GM23338 (cell line): ENCODE data around the gene FUBP1. TPM values are rescaled to one million over a fixed set of nuclear protein-coding genes. Genes with fewer than 3 reads are reported as not detected.

Experiments
- ATAC-seq: fragments of 200-7000 bp; cut with Tn5 transposase; 3 replicates; pipeline ENCODE4 v1.9.1; 2020
- DNase-seq: peaks from one replicate; pipeline ENCODE4 v3.0.0-alpha.2; 2015; ENCODE audit warnings: low spot score
- H2AFZ ChIP-seq: fragments of 200-600 bp; sonication (generic); 2 replicates; pipeline ENCODE4 v1.8.0; 2016; ENCODE audit warnings: antibody characterized with exemption, mild to moderate bottlenecking, moderate library complexity
- H3F3A ChIP-seq: fragments of 200-600 bp; sonication (generic); replicated peaks from 2 replicates; pipeline ENCODE4 v1.8.0; 2017; ENCODE audit warnings: antibody characterized with exemption, mixed run types, low read depth
- H3K27ac ChIP-seq: fragments of 200-600 bp; sonication (generic); 2 replicates; pipeline ENCODE4 v1.6.1; 2016; ENCODE audit warnings: low read depth
- H3K27me3 ChIP-seq: fragments of 200-600 bp; sonication (generic); 2 replicates; pipeline ENCODE4 v1.8.0; 2016; ENCODE audit warnings: mild to moderate bottlenecking, mixed run types, moderate library complexity; ENCODE audit not compliant: insufficient read depth
- H3K36me3 ChIP-seq: fragments of 200-600 bp; sonication (generic); 2 replicates; pipeline ENCODE4 v1.8.0; 2016; ENCODE audit warnings: mild to moderate bottlenecking; ENCODE audit not compliant: insufficient read depth
- H3K4me1 ChIP-seq: fragments of 200-600 bp; sonication (generic); 2 replicates; pipeline ENCODE4 v1.8.0; 2016; ENCODE audit warnings: mild to moderate bottlenecking, moderate library complexity; ENCODE audit not compliant: insufficient read depth
- H3K4me2 ChIP-seq: fragments of 200-600 bp; sonication (generic); 2 replicates; pipeline ENCODE4 v1.7.1; 2017; ENCODE audit warnings: mixed run types
- H3K4me3 ChIP-seq: fragments of 200-600 bp; sonication (generic); 2 replicates; pipeline ENCODE4 v1.6.1; 2016; ENCODE audit warnings: mixed run types
- H3K79me2 ChIP-seq: fragments of 200-600 bp; sonication (generic); replicated peaks from 2 replicates; pipeline ENCODE4 v1.8.0; 2017; ENCODE audit warnings: mild to moderate bottlenecking; ENCODE audit not compliant: insufficient read depth
- H3K9me2 ChIP-seq: fragments of 200-600 bp; sonication (generic); 2 replicates; pipeline ENCODE4 v1.8.0; 2017; ENCODE audit not compliant: insufficient read depth
- H4K20me1 ChIP-seq: fragments of 200-600 bp; sonication (generic); replicated peaks from 2 replicates; pipeline ENCODE4 v1.8.0; 2017; ENCODE audit warnings: mild to moderate bottlenecking; ENCODE audit not compliant: insufficient read depth
- H3K27ac Mint-ChIP-seq: 2 replicates; pipeline ENCODE4 v1.8.0; 2020; ENCODE audit warnings: inconsistent platforms, mild to moderate bottlenecking, moderate library complexity, mixed read lengths
- H3K27me3 Mint-ChIP-seq: 3 replicates; pipeline ENCODE4 v1.8.0; 2022; ENCODE audit warnings: low read depth, mild to moderate bottlenecking, moderate library complexity, mixed read lengths, inconsistent platforms; ENCODE audit not compliant: insufficient read depth, poor library complexity
- H3K36me3 Mint-ChIP-seq: 3 replicates; pipeline ENCODE4 v1.8.0; 2021; ENCODE audit warnings: low read depth, mild to moderate bottlenecking, inconsistent platforms, moderate library complexity, mixed read lengths
- H3K4me1 Mint-ChIP-seq: 3 replicates; pipeline ENCODE4 v1.8.0; 2020; ENCODE audit warnings: mild to moderate bottlenecking, inconsistent platforms, mixed read lengths
- H3K4me3 Mint-ChIP-seq: 3 replicates; pipeline ENCODE4 v1.8.0; 2021; ENCODE audit warnings: moderate library complexity, mild to moderate bottlenecking, inconsistent platforms, mixed read lengths
- H3K9me3 Mint-ChIP-seq: 3 replicates; pipeline ENCODE4 v1.8.0; 2020; ENCODE audit warnings: moderate library complexity, mild to moderate bottlenecking, inconsistent platforms, mixed read lengths
- CREB1 ChIP-seq: fragments of 250-450 bp; sonication (Bioruptor Pico); IDR thresholded peaks from 2 replicates; pipeline ENCODE4 v1.5.0; 2020; ENCODE audit warnings: low read depth, mild to moderate bottlenecking, moderate library complexity
- EZH2 ChIP-seq: fragments of 200-600 bp; sonication (generic); IDR thresholded peaks from one replicate; pipeline ENCODE4 v1.8.0; 2017; ENCODE audit warnings: antibody characterized with exemption, mild to moderate bottlenecking, low read depth; ENCODE audit not compliant: unreplicated experiment
- JUNB ChIP-seq: IDR thresholded peaks from one replicate; pipeline ENCODE4 v1.6.1; 2016; ENCODE audit warnings: antibody characterized with exemption; ENCODE audit not compliant: unreplicated experiment
- NANOG ChIP-seq: IDR thresholded peaks from 2 replicates; pipeline ENCODE4 v1.6.1; 2016; ENCODE audit warnings: antibody characterized with exemption, borderline replicate concordance
- POLR2AphosphoS5 ChIP-seq: IDR thresholded peaks from 2 replicates; pipeline ENCODE4 v1.6.1; 2016; ENCODE audit warnings: antibody characterized with exemption, low read depth
- STAT1 ChIP-seq: IDR thresholded peaks from one replicate; pipeline ENCODE4 v1.6.1; 2016; ENCODE audit warnings: antibody characterized with exemption; ENCODE audit not compliant: unreplicated experiment
- ZNF114 ChIP-seq: fragments of 250-450 bp; sonication (Bioruptor Pico); IDR thresholded peaks from 2 replicates; pipeline ENCODE4 v1.5.0; 2020; ENCODE audit warnings: mild to moderate bottlenecking, moderate library complexity
- ZNF331 ChIP-seq: fragments of 250-450 bp; sonication (Bioruptor Pico); IDR thresholded peaks from 2 replicates; pipeline ENCODE4 v1.5.0; 2020; ENCODE audit warnings: low read depth, mild to moderate bottlenecking, moderate library complexity
- polyA plus RNA-seq: library from polyadenylated mRNA; unstranded; fragments of >200 nt; fragmentation: Nextera tagmentation; extraction: Ambion mirVana; gene quantifications from 2 replicates; pipeline ENCODE4 v1.2.1, GENCODE V29; 2016
- total RNA-seq: library from RNA; depleted of rRNA; stranded (reverse); fragments of >200 nt; shearing (Covaris generic); gene quantifications from 2 replicates; pipeline ENCODE4 v1.2.3, GENCODE V29; 2014
- TF ChIP-seq, protein P1 (sequence below): fragments of 250-450 bp; sonication (Bioruptor Pico); IDR thresholded peaks from 2 replicates; pipeline ENCODE4 v1.5.0; 2020; ENCODE audit warnings: mild to moderate bottlenecking, moderate library complexity
- TF ChIP-seq, protein P2 (sequence below): IDR thresholded peaks from one replicate; pipeline ENCODE4 v1.6.1; 2018; ENCODE audit warnings: antibody characterized with exemption; ENCODE audit not compliant: unreplicated experiment
- TF ChIP-seq, protein P3 (sequence below): IDR thresholded peaks from 2 replicates; pipeline ENCODE4 v1.6.1; 2016; ENCODE audit warnings: antibody characterized with exemption

FUBP1 gene
- total and polyA plus RNA-seq, 2 experiments from 2014 or later: 212 to 308 TPM

- no peak for ATAC-seq
Measured at GRCh38 chr1:77940921-77941570, 37.8 kb downstream of the FUBP1 start.

GRCh38 chr1:77938651-77939050, 40.2 kb downstream of the FUBP1 start:
- H3K27ac Mint-ChIP-seq: no peak overlapping the region
- H3K27me3 Mint-ChIP-seq: peaks cover 2% of the 10 kb centered on the region
- H3K36me3 ChIP-seq: 0 out of 2 replicates have a peak, but pooled peaks cover 3% of the 10 kb centered on the region
- H3K4me3 Mint-ChIP-seq: no peak overlapping the region
- H3K79me2 ChIP-seq: no peaks in the 10 kb centered on the region
- H3K4me1 ChIP-seq: no peaks in the 10 kb centered on the region; the same call in 1 of the 2 replicates
- H3K4me3 ChIP-seq: no peak overlapping the region
- no peaks in the 10 kb centered on the region for H3K4me1 Mint-ChIP-seq
- no peaks in the 10 kb centered on the region for H3F3A ChIP-seq
- 0 out of 2 replicates have a peak, but pooled peaks cover 4% of the 10 kb centered on the region for H4K20me1 ChIP-seq
- H3K27me3 ChIP-seq: no peaks in the 10 kb centered on the region
- no peak overlapping the region for H3K4me2 ChIP-seq
- no peaks in the 10 kb centered on the region for H3K9me3 Mint-ChIP-seq
- no peak for ATAC-seq
- DNase-seq: no peak
- no peak overlapping the region for H2AFZ ChIP-seq
- no peak overlapping the region for H3K27ac ChIP-seq
- H3K36me3 Mint-ChIP-seq: peaks cover 11% of the 10 kb centered on the region; the same call in 2 of the 3 replicates
- H3K9me2 ChIP-seq: no peaks in the 10 kb centered on the region
- TF ChIP-seq ZNF114: no peak
- no peak for TF ChIP-seq JUNB
- TF ChIP-seq, protein P1, sequence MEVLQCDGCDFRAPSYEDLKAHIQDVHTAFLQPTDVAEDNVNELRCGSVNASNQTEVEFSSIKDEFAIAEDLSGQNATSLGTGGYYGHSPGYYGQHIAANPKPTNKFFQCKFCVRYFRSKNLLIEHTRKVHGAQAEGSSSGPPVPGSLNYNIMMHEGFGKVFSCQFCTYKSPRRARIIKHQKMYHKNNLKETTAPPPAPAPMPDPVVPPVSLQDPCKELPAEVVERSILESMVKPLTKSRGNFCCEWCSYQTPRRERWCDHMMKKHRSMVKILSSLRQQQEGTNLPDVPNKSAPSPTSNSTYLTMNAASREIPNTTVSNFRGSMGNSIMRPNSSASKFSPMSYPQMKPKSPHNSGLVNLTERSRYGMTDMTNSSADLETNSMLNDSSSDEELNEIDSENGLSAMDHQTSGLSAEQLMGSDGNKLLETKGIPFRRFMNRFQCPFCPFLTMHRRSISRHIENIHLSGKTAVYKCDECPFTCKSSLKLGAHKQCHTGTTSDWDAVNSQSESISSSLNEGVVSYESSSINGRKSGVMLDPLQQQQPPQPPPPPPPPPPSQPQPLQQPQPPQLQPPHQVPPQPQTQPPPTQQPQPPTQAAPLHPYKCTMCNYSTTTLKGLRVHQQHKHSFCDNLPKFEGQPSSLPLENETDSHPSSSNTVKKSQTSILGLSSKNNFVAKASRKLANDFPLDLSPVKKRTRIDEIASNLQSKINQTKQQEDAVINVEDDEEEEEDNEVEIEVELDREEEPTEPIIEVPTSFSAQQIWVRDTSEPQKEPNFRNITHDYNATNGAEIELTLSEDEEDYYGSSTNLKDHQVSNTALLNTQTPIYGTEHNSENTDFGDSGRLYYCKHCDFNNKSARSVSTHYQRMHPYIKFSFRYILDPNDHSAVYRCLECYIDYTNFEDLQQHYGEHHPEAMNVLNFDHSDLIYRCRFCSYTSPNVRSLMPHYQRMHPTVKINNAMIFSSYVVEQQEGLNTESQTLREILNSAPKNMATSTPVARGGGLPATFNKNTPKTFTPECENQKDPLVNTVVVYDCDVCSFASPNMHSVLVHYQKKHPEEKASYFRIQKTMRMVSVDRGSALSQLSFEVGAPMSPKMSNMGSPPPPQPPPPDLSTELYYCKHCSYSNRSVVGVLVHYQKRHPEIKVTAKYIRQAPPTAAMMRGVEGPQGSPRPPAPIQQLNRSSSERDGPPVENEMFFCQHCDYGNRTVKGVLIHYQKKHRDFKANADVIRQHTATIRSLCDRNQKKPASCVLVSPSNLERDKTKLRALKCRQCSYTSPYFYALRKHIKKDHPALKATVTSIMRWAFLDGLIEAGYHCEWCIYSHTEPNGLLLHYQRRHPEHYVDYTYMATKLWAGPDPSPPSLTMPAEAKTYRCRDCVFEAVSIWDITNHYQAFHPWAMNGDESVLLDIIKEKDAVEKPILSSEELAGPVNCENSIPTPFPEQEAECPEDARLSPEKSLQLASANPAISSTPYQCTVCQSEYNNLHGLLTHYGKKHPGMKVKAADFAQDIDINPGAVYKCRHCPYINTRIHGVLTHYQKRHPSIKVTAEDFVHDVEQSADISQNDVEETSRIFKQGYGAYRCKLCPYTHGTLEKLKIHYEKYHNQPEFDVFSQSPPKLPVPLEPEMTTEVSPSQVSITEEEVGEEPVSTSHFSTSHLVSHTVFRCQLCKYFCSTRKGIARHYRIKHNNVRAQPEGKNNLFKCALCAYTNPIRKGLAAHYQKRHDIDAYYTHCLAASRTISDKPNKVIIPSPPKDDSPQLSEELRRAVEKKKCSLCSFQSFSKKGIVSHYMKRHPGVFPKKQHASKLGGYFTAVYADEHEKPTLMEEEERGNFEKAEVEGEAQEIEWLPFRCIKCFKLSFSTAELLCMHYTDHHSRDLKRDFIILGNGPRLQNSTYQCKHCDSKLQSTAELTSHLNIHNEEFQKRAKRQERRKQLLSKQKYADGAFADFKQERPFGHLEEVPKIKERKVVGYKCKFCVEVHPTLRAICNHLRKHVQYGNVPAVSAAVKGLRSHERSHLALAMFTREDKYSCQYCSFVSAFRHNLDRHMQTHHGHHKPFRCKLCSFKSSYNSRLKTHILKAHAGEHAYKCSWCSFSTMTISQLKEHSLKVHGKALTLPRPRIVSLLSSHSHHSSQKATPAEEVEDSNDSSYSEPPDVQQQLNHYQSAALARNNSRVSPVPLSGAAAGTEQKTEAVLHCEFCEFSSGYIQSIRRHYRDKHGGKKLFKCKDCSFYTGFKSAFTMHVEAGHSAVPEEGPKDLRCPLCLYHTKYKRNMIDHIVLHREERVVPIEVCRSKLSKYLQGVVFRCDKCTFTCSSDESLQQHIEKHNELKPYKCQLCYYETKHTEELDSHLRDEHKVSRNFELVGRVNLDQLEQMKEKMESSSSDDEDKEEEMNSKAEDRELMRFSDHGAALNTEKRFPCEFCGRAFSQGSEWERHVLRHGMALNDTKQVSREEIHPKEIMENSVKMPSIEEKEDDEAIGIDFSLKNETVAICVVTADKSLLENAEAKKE (CRISPR knock-in tag): no peak
- no peak for TF ChIP-seq ZNF331
- TF ChIP-seq CREB1 (CRISPR knock-in tag): no peak
- TF ChIP-seq, protein P2, sequence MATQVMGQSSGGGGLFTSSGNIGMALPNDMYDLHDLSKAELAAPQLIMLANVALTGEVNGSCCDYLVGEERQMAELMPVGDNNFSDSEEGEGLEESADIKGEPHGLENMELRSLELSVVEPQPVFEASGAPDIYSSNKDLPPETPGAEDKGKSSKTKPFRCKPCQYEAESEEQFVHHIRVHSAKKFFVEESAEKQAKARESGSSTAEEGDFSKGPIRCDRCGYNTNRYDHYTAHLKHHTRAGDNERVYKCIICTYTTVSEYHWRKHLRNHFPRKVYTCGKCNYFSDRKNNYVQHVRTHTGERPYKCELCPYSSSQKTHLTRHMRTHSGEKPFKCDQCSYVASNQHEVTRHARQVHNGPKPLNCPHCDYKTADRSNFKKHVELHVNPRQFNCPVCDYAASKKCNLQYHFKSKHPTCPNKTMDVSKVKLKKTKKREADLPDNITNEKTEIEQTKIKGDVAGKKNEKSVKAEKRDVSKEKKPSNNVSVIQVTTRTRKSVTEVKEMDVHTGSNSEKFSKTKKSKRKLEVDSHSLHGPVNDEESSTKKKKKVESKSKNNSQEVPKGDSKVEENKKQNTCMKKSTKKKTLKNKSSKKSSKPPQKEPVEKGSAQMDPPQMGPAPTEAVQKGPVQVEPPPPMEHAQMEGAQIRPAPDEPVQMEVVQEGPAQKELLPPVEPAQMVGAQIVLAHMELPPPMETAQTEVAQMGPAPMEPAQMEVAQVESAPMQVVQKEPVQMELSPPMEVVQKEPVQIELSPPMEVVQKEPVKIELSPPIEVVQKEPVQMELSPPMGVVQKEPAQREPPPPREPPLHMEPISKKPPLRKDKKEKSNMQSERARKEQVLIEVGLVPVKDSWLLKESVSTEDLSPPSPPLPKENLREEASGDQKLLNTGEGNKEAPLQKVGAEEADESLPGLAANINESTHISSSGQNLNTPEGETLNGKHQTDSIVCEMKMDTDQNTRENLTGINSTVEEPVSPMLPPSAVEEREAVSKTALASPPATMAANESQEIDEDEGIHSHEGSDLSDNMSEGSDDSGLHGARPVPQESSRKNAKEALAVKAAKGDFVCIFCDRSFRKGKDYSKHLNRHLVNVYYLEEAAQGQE: no peak
- no peak for TF ChIP-seq EZH2
- TF ChIP-seq POLR2AphosphoS5: no peak
- no peak for TF ChIP-seq NANOG
- TF ChIP-seq, protein P3, sequence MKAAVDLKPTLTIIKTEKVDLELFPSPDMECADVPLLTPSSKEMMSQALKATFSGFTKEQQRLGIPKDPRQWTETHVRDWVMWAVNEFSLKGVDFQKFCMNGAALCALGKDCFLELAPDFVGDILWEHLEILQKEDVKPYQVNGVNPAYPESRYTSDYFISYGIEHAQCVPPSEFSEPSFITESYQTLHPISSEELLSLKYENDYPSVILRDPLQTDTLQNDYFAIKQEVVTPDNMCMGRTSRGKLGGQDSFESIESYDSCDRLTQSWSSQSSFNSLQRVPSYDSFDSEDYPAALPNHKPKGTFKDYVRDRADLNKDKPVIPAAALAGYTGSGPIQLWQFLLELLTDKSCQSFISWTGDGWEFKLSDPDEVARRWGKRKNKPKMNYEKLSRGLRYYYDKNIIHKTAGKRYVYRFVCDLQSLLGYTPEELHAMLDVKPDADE: no peak

More at GRCh38 chr1:77940921-77941570, 37.8 kb downstream of the FUBP1 start:
- Histone ChIP-seq H3K9me2 (no peaks in the 10 kb centered on the region), H3K27me3 (no peaks in the 10 kb centered on the region), H3K4me1 (no peaks in the 10 kb centered on the region; the same call in 1 of the 2 replicates), H3F3A (no peaks in the 10 kb centered on the region), H3K4me2 (no peak overlapping the region), H4K20me1 (peaks cover 13% of the 10 kb centered on the region; the same call in 1 of the 2 replicates), H3K79me2 (no peaks in the 10 kb centered on the region), H3K27ac (peak overlapping the region; percentile 36), H3K36me3 (peaks cover 20% of the 10 kb centered on the region), H3K4me3 (no peak overlapping the region), H2AFZ (no peak overlapping the region)
- Mint-ChIP-seq H3K36me3 (peaks cover 28% of the 10 kb centered on the region), H3K4me1 (no peaks in the 10 kb centered on the region), H3K9me3 (no peaks in the 10 kb centered on the region), H3K4me3 (no peak overlapping the region), H3K27me3 (peaks cover 2% of the 10 kb centered on the region), H3K27ac (0 out of 2 replicates have a peak overlapping the region, but pooled peaks have one; percentile 0)
- DNase-seq: no peak
- no peak for TF ChIP-seq STAT1
- no peak for TF ChIP-seq NANOG
